DLD1 (cell line): Measurements from ENCODE around the gene BEND3.
"Not testable (repeated sequence)": the region's sequence is repeated elsewhere in the genome, so short reads cannot be mapped to it uniquely, and the experiment has no call there.

Experiments
- in situ Hi-C: cut with HindIII; loops from 2 replicates; pipeline ENCODE4 v1.10.0; 2017; ENCODE audit warnings: low sequenced_read_pairs

Gene BEND3

DNA sequence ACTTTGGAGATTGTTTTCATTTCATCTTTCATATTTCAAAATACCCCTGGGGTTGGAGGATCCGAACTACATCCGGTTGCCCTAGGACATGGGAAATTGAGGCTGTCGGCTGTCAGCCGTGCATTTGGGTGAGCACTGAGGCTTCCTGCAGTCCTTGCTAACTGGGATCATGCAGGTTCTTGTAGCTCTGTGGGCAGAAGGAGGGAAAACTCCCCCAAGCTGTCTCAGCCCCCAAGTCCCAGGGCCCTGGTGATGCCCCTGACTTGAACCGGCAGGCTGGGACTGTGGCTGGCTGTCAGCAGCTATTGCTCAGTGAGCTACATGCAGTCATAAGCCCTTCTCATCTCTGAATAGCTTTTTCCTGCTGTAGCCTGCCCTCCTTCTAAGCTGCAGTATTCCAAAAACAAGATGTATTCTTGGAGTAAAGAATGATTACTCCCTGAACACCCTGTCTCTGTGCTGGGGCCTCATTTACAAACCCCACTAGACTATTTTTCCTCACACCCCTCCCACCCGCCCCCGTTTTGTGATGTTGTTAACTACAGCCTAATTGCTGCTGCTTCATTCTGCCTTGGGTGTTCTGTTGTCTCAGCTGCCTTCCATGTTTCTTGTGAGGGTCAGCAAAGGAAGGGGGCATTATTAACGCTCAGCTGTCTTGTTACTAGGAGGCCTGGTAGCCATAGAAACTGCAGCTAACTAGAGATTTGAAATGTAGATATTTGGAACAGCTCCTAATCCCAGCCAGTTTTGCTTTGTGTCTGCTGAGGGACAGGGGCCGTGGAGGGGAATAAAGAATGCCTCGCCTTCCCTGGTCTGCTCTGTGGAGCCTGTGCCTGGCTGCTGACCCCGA is 69.3 kb downstream of the BEND3 start:
- in situ Hi-C loops, result no loop called here

DNA sequence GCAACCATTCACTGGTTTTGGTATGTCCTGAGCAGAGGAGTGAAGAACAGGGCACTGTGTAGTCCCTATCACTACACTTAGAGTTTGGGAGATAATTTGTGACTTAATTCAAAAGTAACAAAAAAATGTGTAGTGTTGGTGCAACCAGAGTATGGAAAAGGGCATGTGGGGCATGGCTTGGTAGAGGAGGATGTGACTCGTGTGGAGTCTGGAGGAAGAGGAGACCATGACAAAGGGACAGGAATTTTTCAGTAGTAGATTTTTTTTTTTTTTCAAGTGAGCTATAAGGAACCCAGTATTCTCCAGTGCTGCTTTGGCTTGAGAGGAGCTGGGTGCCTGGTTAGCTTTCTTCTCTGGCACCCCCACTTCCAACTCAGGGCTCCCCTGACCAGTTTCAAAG is 82.2 kb downstream of the BEND3 start:
- in situ Hi-C loops, result no loop called here

DNA sequence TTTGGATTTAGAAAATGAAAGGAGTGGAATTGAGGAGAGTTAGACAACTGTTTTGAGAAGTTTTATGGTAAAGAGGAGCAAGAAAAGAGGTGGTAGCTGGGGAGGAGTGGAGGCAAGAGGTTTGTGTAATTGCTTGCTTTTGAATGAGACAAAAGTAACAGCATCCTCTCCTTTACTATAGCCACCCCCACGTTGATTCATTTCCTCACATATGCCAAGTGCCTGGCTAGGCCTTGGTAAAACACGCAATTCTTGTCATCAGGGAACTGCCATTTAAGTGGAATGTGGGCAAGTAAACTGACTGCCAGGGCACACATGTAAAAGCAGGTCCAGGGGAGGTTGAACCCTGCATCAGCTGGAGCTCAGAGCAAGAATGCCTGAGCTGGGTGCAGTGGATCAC is 83.3 kb downstream of the BEND3 start:
- in situ Hi-C loops, result no loop called here

DNA sequence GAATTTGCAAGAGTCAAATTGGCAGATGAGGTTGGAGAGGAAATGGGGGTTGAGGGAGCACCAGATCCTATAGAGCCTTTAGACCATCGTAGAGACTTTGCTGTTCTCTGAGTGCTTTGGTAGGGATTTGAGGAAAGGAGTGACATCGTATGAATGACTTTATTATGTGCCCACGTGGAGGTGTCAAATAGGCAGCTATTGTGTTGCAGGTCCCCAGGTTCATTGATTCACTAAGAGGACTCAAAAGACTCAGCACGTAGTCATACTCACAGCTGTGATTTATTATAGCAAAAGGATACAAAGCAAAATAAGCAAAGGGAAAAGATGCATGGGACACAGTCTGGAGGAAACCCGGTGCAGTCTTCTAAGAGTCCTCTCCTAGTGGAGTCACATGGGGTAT is 85.2 kb downstream of the BEND3 start:
- in situ Hi-C loops, result no loop called here

DNA sequence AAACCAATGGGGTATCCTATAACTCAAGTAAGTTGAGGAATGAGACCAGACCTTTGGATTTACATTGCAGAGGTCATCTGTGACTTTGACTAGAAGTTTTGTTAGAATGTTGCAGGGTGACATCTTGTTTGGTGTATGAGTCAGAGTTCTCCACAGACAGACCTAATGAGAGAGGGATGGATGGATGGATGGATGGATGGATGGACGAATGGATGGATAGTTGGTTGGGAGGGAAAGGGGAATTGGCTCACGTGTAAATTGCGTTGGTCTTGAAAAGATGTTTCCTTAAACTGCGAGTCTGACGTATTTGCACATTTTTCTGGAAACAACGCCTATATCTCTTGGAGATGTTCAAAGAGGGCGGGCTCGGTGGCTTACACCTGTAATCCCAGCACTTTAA is 88.3 kb downstream of the BEND3 start:
- in situ Hi-C loops, result no loop called here

DNA sequence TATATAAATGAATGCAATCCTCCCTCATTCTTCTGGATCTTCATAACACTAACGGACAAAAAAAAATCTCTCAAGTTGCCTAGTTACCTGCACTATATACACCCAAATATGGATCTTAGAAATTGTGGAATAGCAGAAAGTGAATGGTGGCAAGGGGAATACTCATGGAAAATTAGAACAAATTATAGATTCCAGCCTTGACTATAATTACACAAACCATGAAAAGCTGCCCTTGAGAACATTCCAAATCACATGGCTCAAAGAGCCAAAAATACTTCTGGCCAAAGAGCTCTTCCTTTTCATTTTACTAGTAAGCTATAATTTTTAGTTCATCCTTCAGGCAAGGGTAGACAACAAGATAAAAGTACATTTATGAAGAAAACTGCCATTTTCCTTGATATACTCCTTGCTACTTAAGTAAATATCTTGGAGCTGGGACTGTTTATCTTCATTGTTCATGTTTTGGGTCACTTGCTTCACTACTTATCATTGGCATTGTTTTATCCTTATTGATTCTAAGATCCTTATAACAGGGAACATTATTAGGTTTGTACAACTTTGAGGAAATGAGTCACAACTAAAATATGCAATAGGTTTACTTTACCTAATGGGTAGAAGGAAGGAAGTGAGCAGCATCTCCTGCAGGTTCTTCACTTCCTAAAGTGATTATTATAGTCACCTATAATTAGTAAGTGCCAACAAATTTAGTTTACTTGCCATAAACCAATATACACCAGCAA is 93.7 kb downstream of the BEND3 start:
- in situ Hi-C loops, result no loop called here

DNA sequence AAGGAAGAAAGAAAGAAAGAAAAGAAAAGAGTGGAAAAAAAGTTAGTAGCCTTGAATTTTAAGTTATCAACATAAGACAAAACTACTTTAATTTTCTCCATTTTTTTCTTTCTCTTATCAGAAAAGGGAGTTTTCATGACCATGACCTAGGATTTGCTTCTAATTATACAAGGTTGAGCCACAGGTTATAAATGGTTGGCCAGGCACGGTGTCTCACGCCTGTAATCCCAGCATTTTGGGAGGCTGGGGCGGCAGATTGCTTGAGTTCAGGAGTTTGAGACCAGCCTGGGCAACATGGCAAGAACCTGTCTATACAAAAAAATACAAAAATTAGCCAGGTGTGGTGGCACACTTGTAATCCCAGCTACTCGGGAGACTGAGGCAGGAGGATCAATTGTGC is 95.1 kb downstream of the BEND3 start:
- in situ Hi-C loops, result no loop called here

DNA sequence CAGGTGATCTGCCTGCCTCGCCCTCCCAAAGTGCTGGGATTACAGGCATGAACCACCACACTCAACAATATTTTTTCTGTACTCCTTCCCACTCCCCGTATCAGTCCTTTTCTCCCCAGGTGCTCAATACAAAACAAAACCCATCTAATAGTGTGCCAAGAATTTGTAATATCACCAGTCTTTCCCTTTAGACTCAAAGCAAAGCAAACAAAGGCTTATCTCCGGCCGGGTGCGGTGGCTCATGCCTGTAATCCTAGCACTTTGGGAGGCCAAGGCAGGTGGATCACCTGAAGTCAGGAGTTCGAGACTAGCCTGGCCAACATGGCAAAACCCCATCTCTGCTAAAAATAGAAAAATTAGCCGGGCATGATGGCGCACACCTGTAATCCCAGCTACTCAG is 95.7 kb downstream of the BEND3 start:
- in situ Hi-C loops, result not testable (repeated sequence)

DNA sequence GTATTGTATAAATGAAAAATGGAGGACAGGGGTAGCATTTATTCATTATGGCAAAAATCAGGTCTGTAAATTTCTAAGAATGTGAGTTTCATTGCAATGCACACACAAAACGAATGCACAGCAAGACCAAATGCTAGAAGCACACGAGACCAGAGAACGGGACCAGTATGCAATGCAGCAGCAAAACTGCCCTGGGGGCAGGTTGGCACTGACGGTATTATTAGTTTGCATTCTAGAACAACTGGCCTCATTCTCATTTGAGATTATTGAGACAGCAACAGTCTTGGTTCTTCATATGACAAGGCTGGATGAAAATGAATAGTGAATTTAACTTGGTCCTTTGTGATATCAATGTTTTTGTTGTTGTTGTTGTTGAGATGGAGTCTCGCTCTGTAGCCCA is 96.3 kb downstream of the BEND3 start:
- in situ Hi-C loops, result no loop called here
